Activated T-helper 9 cell treated with anti-CD3 and anti-CD28 coated beads, Interleukin-2, amount 50 U/mL, for 16 hours (primary cell): ENCODE data around the gene LIN7B.
"Not testable (repeated sequence)": the region's sequence is repeated elsewhere in the genome, so short reads cannot be mapped to it uniquely, and the experiment has no call there.

Source experiments
- DNase-seq: peaks from one replicate; pipeline ENCODE4 v3.0.0-alpha.2; 2020; ENCODE audit warnings: low read depth

Gene LIN7B

GRCh38 chr19:49142866-49143335 lies 28.7 kb downstream of the LIN7B start:
- DNase-seq = peak; percentile 44

- peak; percentile 72 for DNase-seq
Measured at GRCh38 chr19:49145573-49146407, 31.6 kb downstream of the LIN7B start.

GRCh38 chr19:49146408-49146770 lies 32.2 kb downstream of the LIN7B start:
- DNase-seq = not testable (repeated sequence)

GRCh38 chr19:49148044-49148682 lies 34.0 kb downstream of the LIN7B start:
- no peak for DNase-seq

- peak; percentile 66 for DNase-seq
Measured at GRCh38 chr19:49148784-49149651, 34.8 kb downstream of the LIN7B start.

- DNase-seq = no peak
Measured at GRCh38 chr19:49149652-49150105, 35.5 kb downstream of the LIN7B start.

GRCh38 chr19:49150106-49150943 lies 36.2 kb downstream of the LIN7B start:
- no peak for DNase-seq

- DNase-seq = no peak
Measured at GRCh38 chr19:49150944-49151243, 36.7 kb downstream of the LIN7B start.

- DNase-seq = no peak
Measured at GRCh38 chr19:49151267-49152118, 37.3 kb downstream of the LIN7B start.

GRCh38 chr19:49152119-49152550 lies 38.0 kb downstream of the LIN7B start:
- no peak for DNase-seq

- no peak for DNase-seq
Measured at GRCh38 chr19:49153167-49153809, 39.1 kb downstream of the LIN7B start.

- no peak for DNase-seq
Measured at GRCh38 chr19:49154279-49154678, 40.1 kb downstream of the LIN7B start.

GRCh38 chr19:49155005-49155819 lies 41.0 kb downstream of the LIN7B start, which contains the start of gene HRC:
TSS of gene HRC (minus strand) at chr19:49155396. CDS start at chr19:49155237, 159 bp downstream.
- DNase-seq = no peak

GRCh38 chr19:49155820-49156346 lies 41.7 kb downstream of the LIN7B start:
- DNase-seq = no peak

GRCh38 chr19:49157445-49158224 lies 43.5 kb downstream of the LIN7B start, which contains the start of gene TRPM4:
TSS of gene TRPM4 (plus strand) at chr19:49157792. CDS start at chr19:49157867, 75 bp downstream.
- peak; percentile 13 for DNase-seq

GRCh38 chr19:49160450-49161189 lies 46.5 kb downstream of the LIN7B start:
- DNase-seq = no peak

GRCh38 chr19:49161987-49162386 lies 47.8 kb downstream of the LIN7B start:
- DNase-seq = no peak
